Adrenal gland (tissue), 5 donors: ENCODE results near the gene MARK2.

Source experiments
- CTCF ChIP-seq, 6 experiments: fragments of 450-650 bp in 4 of 6; fragments of 200-600 bp in 2 of 6; sonication (generic) in 1 of 6; IDR thresholded peaks; 1 replicate in 5 of 6; 2 replicates in 1 of 6; pipeline versions ENCODE4 v1.5.1 to v1.8.0; 2016 to 2021; ENCODE audit warnings: antibody characterized with exemption in 6 of 6, mild to moderate bottlenecking in 2 of 6, moderate library complexity in 1 of 6
- POLR2A ChIP-seq, 2 donors: fragments of 450-650 bp; IDR thresholded peaks; one replicate each; pipeline ENCODE4 v1.6.1; 2017; ENCODE audit warnings: antibody characterized with exemption in 2 of 2, mild to moderate bottlenecking in 2 of 2, moderate library complexity in 1 of 2
- donor health status: DM: no; HTN: no; CAD: no.

- TF ChIP-seq POLR2A (IDR thresholded peaks at IDR 0.05) (no peak), CTCF (IDR thresholded peaks at IDR 0.05) (no peak)
These were observed 30.3 kb downstream of the MARK2 start for GRCh38 chr11:63869171-63869591.
